HuH-7.5 (cell line): ENCODE data around the gene CTNNA1.
"Not testable (repeated sequence)": the region's sequence is repeated elsewhere in the genome, so short reads cannot be mapped to it uniquely, and the experiment has no call there.

Experiments used
- DNase-seq: peaks from one replicate; pipeline ENCODE4 v3.0.0; 2011; ENCODE audit warnings: low spot score

Gene CTNNA1, protein sequence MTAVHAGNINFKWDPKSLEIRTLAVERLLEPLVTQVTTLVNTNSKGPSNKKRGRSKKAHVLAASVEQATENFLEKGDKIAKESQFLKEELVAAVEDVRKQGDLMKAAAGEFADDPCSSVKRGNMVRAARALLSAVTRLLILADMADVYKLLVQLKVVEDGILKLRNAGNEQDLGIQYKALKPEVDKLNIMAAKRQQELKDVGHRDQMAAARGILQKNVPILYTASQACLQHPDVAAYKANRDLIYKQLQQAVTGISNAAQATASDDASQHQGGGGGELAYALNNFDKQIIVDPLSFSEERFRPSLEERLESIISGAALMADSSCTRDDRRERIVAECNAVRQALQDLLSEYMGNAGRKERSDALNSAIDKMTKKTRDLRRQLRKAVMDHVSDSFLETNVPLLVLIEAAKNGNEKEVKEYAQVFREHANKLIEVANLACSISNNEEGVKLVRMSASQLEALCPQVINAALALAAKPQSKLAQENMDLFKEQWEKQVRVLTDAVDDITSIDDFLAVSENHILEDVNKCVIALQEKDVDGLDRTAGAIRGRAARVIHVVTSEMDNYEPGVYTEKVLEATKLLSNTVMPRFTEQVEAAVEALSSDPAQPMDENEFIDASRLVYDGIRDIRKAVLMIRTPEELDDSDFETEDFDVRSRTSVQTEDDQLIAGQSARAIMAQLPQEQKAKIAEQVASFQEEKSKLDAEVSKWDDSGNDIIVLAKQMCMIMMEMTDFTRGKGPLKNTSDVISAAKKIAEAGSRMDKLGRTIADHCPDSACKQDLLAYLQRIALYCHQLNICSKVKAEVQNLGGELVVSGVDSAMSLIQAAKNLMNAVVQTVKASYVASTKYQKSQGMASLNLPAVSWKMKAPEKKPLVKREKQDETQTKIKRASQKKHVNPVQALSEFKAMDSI

DNA sequence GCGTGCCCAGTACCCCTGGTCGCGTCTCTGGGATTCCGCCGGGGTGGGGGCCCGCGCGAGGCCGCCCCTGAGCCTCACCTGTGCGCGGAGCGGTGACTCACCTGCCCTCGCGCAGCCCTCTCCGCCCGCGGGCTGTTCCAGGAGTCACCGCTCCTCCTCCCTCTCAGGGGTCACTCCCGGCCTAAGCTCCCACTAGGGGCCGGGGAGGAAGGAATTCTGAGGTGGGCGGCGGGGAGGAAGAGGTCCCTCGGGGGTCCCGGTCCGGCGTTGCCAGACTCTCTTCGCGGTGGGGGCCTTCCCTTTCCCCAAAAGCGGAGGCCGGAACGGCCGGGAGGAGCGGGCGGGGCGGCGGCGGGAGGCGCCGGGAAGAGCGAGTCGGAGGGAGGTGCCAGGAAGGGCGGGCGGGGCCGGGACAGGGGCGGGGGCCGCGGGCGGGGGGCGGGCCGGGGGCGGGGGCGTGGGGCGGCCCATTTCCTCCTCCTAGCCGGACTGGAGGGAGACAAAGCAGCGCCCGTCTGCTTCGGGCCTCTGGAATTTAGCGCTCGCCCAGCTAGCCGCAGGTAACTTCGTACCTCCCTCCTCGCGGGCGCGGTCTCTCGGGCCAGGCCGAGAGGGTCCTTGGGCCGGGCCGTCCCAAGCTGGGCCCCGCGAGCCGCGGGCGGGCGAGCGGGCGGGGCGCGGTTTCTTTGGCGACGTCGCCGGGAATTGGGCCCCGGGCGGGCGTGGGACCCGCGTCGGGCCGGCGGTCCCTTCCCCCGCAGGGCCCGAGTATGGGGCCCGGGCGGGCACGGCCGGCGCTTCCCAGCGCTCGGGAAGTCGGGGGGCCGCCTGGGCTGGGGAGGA lies at the start of gene CTNNA1:
CTNNA1 (plus strand) TSS at position 475 of the 843 bp plus-strand sequence. CDS start 28,500 bp downstream, outside the sequence.
- DNase-seq: peak; percentile 71

DNA sequence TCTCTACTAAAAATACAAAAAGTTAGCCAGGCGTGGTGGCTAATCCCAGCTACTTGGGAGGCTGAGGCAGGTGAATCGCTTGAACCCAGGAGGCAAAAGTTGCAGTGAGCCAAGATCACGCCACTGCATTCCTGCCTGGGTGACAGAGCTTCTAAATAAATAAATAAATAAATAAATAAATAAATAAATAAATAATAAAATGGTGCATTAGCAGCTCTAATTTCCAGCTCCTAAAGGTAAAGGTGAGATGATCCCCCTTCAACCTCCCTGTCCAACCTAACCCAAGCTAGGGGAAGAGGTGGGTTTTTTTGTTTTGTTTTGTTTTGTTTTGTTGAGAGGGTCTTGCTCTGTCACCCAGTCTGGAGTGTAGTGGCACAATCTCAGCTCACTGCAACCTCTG lies 49.4 kb upstream of the CTNNA1 start:
- DNase-seq: not testable (repeated sequence)

DNA sequence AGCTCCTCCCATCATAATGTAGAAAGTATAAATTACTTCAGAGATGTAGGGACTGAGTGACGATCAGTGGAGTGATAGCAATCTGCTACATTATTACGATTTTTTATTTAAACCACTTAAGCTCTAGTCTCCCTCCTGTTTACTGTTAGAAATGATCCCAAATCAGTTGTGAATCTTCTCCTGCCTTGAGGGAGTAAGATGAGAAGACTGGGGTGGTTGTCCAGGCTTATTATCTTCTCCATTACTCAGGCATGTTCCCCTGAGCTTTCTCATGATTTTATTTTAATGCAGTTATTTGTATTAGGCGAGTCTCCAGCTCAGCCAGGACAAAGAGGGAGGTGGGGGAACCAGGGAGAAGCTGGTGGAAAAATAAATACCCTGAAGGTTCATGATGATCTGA lies 48.2 kb upstream of the CTNNA1 start:
- no peak for DNase-seq

DNA sequence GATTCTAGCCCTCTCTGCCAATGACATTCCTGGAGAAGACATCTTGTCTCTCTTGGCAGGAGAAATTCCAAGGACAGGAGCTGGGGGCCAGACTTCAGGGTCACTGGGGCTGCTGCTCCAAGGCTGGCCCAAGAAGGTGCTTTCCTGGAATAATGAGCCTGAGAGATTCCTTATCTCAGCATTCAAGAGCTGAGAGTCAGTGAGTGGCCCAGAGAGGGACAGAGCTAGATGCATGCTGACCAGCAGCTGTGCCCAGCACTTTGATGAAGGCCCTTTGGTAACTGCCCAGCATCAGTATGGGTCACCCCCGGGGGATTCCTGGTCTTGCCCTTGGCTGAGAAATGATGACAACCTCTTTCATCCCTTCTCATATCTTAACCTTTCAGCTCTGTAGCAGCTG lies 47.7 kb upstream of the CTNNA1 start:
- DNase-seq: no peak

DNA sequence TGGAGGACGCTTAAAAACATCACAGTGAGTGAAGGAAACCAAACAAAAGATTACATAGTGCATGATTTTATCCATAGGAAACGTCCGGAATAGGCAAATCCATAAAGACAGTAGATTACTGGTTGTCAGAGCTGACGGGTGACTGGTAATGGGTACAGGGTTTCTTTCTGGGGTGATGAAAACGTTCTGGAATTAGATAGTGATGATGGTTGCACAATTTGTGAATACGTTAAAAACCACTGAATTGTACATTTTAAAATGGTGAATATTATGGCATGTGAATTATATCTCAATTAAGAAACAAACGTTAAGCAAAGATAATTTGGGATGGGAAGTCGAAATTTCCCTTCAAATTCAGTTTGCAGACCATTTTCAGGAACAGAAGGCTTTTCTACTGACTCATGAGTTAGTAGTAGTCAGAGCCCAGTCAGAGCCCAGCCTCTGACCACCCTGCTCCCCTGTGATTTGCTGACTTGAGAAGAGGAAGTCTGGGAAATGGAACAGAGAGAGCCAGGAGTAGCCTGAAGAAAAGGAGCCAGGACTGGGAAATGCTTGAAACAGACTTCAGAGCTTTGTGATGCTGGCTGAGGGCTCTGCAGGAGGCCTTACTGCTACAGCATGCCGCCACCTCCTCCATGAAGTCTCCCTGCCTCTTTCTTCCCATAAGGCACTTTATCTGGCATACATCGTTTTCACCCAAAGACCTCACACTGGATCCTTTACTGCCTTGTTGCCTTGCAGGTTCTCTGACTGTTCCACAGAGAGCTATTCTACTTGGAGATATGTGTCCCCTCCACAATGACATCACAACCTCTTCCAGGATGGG lies 46.4 kb upstream of the CTNNA1 start:
- DNase-seq: no peak

DNA sequence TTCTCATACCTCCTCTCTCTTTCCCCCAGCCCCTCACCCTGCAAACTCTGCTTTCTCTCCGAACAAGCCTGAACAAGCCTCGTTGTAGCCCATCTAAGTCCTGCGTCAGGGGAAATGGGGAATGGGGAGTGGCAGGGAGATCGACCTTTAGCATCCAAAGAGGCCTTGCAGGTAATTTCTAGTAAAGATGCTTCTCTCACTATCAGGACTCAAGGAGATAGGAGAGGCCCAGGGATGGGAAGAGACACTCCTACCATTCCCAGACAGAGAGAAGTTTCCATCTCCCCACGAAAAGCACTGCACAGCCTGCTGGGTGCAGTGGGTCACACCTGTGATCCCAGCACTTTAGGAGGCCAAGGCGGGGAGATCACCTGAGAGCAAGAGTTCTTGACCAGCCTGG lies 44.4 kb upstream of the CTNNA1 start:
- no peak for DNase-seq

DNA sequence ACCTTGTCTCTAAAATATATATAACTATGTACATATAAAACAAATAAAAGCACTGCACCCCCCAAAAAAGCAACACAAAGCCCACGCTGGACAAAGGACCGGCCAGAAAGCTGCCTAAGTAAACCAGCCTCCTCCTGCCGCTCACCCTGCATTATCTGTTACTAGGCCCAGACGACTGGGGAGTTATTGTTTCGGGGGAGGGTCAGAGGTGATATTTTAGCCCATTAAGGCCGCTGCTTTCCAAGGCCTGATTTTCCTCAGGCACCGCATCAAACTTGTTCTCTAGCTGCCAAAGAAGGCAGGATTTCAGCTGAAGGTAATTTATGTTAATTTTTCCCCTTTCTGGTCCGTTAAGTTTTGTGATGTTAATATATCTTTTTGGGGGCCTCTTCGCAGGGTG lies 44.0 kb upstream of the CTNNA1 start:
- no peak for DNase-seq

DNA sequence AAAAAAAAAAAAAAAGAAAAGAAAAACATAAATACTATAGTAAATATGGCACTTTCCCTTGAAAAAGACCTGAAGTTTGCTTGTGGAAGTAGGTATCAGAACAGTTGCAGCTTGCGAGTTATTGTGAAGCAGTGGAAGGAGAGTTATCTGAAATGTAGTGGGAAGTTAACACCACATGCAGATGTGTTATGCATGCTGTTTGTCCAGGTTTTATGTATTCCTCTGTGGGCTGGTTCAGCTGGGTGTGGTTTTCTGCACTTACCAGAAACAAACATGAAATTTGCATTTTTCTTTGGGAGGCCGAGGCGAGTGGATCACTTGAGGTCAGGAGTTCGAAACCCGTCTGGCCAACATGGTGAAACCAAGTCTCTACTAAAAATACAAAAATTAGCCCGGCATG lies 42.1 kb upstream of the CTNNA1 start:
- no peak for DNase-seq

DNA sequence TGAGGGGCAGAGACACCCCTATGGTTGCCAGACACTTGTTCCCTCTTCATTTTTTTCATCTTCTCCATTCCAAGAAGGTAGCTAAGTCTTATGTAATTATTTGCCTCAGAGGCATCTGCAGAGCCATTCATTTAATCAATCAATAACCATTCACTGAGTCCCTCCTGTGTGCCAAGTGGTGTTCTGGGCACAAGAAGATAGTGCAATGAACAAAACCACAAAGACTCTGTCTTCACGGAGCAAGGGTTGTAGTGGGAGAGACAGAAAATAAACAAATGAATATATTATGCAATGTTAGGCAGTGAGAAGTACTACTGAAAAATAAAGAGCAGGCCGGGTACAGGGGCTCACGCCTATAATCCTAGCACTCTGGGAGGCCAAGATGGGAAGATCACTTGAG lies 41.4 kb upstream of the CTNNA1 start:
- no peak for DNase-seq

DNA sequence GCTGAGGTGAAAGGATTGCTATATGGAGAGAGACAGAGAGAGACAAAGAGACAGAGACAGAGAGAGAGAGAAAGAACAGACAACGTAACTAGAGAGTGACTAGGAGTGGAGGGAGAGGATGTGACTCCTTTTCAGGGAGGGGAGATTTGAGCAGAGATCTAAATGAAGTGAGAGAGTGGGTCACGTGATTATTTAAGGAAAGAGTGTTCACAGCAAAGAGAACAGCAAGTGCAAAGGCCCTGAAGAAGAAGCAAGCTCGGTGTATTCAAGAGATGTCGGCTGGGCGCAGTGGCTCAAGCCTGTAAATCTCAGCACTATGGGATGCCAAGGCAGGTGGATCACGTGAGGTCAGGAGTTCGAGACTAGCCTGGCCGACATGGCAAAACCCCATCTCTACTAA lies 40.9 kb upstream of the CTNNA1 start:
- no peak for DNase-seq

DNA sequence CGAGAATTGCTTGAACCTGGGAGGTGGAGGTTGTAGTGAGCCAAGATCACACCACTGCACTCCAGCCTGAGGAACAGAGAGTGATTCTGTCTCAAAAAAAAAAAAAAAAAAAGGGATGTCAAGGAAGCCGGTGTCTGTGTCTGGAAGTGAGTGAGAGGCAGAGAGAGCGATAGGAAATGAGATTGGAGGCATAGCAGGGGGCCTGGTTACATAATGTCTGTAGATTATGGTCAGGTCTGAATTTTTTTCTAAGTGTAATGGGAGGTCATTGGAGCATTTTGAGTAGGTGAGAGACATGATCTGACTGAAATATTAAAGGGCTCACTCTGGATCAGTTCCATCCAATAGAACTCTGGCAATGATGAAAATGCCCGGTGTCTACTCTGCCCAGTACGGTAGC lies 40.4 kb upstream of the CTNNA1 start:
- no peak for DNase-seq

DNA sequence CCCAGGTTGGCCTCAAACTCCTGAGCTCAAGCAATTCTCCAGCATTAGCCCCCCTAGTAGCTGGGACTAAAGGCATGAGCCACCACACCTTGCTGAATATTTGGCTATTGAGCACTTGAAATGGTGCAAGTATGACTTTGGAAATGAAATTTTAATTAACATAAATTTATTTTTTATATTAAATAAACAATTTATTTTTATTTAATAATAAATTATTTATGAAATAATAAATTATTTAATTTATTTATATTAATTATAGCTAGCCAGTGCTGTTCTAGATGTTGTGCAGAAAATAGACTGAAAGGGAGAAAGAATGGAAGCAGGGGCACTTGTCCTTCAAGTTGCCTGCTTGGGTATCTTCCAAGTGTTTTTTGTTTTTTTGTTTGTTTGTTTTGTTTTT lies 40.0 kb upstream of the CTNNA1 start:
- DNase-seq: no peak

DNA sequence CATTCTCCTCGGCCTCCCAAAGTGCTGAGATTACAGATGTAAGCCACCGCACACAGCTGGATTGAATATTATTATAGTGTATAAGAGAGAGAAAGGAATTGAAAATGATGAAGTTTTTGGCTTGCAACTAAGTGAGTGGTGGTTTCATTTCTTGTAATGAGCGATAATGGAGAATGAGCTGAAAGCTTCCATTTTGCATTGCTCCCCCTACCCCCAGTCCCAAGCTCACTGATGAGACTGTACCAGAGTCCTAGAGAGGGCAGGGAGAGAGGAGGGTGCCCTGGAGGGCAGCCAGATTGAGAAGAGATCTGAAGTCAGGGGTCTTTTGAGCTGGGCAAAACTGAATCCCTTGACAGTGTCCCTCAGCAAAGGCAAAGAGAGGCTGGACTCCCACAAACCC lies 38.5 kb upstream of the CTNNA1 start:
- DNase-seq: no peak

DNA sequence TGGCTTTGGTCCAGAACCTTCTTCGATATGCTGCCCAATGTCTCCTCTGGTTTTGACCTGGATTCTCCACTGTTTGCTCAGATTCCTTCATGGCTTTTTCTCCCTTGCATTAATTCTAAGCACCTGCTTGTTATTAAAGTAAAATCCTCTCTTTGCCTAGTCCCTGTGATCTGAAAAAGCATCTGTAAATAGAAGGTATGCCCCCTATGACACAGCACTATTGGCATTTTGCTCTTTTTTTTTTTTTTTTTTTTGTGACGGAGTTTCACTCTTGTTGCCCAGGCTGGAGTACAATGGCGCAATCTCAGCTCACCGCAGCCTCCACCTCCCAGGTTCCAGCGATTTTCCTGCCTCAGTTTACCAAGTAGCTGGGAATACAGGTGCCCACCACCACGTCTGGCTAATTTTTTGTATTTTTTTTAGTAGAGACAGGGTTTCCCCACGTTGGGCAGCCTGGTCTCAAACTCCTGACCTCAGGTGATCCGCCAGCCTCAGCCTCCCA lies 37.2 kb upstream of the CTNNA1 start:
- not testable (repeated sequence) for DNase-seq

DNA sequence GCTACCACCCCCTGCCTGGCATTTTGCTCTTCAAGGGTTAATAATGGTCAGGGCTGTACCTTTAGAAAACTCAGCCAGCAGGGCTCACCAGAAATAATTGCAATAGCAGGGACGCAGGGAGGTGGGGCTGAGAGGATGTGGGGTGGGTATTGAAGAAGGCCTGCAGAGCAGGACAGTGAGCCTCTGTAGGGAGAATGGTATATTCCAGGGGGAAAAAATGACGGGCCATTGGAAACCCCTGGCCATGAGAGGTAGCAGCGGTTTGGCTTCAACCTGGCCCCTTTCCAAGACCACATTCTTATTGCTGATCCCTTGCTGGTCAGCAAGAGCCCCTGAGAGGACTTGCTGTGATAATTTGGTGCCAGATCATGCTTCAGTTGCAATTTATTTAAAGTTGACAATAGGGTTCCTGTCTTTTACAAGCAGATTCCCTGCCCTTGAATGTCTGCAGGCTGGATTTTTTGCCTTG lies 36.7 kb upstream of the CTNNA1 start:
- no peak for DNase-seq

DNA sequence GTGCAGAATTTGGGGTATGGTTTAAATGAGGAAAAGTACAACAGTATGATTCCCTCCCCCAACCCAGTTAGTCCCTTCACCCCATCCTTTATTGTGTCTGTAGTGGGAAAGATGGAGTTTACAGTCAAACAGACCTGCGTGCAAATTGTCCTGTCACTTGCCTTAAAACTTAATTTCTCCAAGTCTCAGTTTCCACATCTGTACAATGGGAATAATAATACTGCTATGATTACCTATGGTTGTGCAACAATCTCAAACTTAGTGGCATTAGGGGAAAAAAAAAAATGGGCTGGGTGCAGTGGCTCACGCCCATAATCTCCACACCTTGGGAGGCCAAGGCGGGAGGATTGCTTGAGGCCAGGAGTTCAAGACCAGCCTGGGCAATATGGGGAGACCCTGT lies 35.8 kb upstream of the CTNNA1 start:
- DNase-seq: no peak

DNA sequence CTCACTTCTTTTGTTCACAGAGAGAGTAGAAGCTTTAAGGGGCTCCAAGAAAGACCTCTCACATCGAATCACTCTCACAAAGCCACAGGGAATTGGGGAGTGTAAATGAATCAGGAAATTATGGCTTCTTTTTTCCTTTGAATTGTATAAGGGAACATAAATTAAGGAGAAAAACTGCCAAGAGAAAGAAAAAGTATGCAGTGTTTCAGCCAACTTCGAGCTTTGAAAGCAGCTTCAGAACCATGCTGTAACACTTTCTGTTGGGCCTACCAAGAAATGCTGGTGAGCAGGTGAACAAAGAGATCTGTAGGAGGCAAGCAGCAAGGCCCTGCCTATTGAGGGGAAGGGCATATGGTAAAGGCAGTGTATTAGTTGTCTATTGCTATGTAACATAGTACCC lies 33.4 kb upstream of the CTNNA1 start:
- DNase-seq: no peak

DNA sequence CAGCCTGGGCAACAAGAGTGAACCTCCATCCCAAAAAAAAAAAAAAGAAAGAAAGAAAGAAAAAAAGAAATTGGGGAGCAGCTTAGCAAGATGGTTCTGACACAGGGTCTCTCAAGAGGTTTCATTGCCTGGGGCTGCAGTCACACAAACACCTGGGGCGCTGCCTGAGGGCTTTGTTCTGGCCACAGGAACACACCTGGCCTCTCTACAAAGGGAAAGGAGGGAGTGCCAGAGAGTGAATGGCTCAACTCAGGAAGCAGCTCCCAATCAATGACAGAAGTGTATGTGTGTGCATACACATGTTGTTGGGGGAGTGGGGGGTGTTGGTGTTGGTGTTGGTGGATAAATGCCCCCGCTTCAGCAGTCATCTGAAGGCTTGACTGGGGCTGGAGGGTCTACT lies 32.4 kb upstream of the CTNNA1 start:
- DNase-seq: no peak

DNA sequence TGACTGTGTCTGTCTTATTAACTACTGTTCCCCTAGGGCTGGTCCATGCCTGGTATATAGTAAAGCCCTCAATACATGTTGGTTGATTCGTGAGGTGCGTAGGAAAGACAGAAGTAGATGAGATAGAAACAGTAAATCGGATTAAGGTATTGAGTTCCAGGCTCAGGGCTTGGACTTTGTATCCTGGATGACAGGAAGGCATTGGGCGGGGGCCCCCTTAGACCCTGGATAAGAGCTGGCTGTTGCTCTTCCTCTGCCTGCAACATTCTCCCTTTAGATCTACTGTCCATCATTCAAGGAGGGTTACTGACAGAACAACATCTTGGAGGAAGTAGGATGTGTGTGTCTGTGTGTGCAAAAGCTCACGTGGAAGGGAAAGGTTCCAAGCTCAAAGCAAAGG lies 31.2 kb upstream of the CTNNA1 start:
- no peak for DNase-seq

DNA sequence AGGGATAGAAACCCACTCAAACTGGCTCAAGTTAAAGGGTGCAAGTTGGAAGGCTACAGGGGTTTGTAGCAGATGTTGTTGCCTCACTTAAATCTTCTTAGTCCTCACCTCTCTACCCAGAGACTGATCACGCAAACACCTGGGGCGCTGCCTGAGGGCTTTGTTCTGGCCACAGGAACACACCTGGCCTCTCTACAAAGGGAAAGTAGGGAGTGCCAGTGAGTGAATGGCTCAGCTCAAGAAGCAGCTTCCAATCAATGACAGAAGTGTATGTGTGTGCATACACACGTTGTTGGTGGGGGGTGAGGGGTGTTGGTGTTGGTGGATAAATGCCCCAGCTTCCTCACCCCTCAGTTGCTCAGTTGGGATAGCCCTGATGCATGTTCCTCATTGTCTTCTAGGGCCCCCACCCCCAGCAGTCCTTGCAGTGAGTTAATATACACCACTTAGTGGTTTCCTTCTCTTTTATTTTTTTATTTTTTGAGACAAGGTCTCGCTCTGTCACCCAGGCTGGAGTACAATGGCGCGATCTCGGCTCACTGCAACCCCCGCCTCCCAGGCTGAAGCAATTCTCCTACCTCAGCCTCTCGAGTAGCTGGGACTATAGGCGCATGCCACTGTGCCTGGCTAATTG lies 30.6 kb upstream of the CTNNA1 start:
- DNase-seq: no peak
